ENCODE results near the gene DUSP7.
A peak's percentile ranks its signal among the peaks of the same experiment; 100 is the strongest.

Gene DUSP7, protein sequence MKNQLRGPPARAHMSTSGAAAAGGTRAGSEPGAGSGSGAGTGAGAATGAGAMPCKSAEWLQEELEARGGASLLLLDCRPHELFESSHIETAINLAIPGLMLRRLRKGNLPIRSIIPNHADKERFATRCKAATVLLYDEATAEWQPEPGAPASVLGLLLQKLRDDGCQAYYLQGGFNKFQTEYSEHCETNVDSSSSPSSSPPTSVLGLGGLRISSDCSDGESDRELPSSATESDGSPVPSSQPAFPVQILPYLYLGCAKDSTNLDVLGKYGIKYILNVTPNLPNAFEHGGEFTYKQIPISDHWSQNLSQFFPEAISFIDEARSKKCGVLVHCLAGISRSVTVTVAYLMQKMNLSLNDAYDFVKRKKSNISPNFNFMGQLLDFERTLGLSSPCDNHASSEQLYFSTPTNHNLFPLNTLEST

GRCh38 chr3:52056521-52056967 is at the start of gene DUSP7:
Gene DUSP7, minus strand, starts transcription at chr3:52056571. Its CDS starts 205 bp downstream, at chr3:52056366.
- DNase-seq: peak; percentile 59

DNA sequence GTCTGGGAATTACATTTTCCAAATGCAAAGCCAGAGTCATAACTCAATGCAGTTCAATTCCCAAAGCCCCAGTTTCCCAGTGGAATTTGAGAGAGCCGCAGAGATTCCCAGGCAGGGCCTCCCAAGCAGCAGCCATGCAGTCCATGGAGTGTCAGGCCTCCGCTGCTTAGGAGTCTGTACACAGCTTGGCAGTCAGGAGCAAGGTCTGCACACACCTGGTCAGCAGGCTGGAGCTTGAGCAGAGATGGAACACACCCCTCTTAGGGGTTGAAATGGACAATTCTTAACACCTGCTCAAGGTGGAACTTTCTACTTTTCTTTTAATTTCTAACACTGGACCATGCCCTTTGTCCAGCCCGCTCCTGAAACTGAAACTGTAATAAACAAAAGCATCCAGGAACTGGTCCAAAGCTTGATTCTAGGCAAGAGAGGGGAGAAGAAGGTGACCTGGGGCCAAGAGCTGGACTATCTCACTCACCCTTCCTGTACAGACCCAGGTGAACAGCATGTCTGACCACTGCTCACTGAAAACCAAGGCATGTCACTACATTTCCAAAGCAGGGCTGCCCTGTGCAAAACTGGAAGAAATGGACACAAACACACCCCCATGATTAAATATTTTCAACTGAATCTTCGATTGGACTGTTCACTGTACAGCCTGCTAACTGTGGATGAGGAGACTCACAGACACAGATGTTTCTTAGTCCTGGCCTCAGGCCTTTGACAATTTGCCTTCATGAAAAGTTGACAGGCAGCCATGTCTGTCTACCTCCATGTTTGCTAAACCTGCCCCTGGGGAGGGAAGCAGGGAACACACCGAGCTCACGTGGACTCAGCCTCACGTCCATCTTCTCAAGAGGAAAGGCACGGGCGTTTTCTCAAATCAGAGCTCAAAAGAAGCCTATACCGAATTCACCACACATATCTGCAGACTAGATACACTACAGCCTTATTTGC is 48.6 kb upstream of the DUSP7 start:
- DNase-seq: no peak

DNA sequence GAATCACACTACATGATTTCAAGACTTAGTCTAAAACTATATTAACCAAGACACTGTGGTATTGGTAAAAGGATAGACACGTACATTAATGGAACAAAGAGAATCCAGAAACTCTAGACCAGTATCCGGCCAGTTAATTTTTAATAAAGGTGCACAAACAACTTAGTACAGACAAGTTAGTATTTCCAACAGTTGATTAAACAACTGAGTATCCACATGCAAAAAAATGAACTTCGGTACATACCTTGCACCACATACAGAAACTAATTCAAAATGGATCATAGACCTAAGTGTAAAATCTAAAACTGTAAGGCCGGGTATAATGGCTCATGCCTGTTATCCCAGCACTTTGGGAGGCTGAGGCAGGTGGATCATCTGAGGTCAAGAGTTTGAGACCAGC is 46.6 kb upstream of the DUSP7 start:
- no peak for DNase-seq

GRCh38 chr3:52099001-52099401 is 42.6 kb upstream of the DUSP7 start:
- peak; percentile 63 for DNase-seq

- no peak for DNase-seq
Measured at GRCh38 chr3:52097851-52098507, 41.6 kb upstream of the DUSP7 start.

GRCh38 chr3:52095990-52096775 is 39.8 kb upstream of the DUSP7 start:
- peak; percentile 22 for DNase-seq

DNA sequence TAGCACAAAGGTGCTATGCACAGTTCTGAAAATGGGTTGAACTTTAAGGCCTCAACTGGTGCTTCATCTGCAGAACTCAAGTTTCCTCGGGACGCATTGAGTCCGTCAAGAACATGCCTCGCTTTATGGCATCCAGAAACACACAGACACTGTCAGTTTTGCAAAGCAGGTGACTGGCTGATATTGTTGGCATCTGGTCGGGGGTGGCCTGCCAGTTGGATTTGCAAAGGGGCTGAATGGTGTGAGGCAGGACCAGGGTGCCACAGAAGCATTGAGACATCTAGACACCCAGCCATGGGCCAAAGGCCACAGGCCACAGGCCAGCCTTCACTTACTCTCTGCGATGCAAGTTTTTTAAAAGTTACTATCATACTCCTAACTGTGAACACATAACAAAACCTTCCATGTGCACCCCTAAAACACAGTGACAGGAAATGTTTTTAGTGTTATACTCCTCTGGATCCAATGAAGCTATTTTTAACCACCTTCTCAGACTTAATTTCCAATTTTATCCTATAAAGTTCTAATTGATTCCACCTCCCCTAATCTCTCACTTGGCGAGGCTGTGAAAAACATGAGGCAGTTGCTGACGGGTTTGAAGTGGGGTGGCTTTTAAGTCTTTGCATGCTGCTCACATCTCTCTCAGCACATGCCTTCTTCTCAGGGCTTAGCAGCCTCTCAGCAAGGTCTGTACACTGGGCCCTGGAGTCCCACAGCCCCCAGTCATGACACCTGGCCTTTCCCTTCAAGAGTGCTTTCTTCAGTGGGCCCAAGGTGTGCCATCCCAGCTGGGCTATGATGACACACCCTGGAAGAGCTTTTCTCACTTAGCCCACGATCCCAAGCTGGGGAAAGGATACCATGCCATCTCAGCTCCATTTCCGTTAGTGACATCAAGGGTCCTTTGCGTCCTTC is 38.5 kb upstream of the DUSP7 start:
- DNase-seq: no peak

DNA sequence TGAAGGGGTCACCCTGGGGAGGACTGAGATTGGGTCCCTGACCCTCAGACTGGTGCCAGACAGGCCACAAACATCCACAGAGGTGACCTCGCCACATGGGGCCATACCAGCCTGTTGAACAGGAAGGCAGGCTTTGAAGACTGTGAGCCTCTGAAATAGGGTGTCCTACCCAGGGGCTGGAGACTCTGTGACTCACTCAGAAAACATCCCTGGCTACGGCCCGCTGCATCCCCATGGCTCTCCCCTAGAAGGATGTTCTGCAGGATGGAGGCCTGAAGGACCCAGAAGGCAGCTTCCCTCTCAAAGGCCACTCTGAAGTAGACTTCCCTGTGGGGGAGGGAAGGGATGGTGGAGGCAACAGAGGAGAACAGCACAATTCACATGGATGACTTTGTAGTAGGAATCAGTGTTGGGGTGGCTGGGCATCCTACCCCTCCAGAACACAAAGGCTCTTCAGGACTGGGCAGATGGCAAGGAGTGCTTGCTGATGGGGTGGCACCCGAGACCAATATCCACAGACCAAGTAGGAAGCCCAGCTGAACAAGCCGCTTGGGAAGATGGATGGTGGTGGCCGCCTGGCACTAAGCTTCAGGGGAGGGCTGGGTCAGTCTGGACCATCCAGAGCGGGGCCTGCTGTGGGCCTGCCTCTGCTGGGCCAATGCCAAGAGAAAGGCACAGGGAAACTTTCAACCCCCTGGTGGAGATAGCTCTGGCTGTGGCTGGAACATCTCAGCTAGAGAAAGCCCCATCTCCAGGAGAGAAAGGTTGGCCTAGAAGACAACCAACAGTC is 37.6 kb upstream of the DUSP7 start:
- peak; percentile 66 for DNase-seq

DNA sequence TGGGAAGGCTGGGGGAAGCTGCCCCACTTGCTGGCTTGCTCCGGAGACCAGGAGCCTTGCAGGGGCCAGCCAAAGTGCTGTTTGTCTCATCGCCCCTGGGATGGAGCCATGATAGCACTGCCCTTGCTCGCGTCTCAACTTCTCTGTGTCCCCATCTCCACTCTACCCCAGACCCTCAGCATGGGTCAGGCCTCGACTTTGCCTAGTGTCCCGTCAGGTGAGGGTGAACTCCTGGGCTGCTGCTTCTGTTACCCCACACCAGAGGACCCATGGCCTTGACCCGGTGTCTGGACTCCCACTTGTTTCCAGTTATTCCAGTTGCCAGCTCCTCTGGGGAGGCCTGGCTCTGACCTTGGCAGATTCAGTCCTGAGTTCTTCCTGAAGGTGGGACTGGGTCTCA is 36.5 kb upstream of the DUSP7 start:
- DNase-seq: no peak

- DNase-seq: no peak
Measured at GRCh38 chr3:52092271-52092660, 35.9 kb upstream of the DUSP7 start.

DNA sequence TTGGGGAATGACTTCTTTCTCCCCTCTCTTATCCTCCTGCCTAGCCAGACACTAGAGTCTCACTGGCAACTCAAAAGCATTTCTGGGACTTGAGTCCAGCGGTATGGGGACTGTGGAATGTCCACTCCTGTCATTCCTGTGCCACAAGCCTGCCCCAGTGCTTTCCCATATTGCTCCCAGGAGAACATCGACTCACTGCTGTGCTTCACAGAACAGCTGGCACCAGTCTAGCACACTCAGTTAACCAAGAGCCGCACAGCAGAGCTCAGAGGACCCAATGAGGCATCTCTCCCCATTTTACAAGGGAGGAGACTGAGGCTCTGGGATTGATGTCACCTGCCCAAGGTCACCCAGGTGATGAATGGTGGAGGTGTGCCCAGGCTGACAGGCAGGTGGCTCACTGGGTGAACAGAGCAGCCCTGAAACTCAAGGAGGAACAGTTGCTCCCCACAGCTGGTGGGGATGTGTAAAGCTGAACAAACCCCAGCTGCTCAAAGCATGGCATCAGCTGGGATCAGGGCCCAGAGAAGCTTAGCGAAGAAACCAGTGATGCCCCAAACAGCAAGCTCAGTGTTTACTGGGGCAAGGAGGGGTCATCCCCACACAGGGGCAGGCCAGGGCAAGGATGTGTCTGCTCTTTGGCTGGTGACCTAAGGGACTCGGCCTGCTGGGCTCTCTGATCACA is 35.4 kb upstream of the DUSP7 start:
- DNase-seq: no peak

GRCh38 chr3:52090933-52091468 is 34.6 kb upstream of the DUSP7 start:
- no peak for DNase-seq

GRCh38 chr3:52090131-52090932 is 34.0 kb upstream of the DUSP7 start:
- no peak for DNase-seq

DNA sequence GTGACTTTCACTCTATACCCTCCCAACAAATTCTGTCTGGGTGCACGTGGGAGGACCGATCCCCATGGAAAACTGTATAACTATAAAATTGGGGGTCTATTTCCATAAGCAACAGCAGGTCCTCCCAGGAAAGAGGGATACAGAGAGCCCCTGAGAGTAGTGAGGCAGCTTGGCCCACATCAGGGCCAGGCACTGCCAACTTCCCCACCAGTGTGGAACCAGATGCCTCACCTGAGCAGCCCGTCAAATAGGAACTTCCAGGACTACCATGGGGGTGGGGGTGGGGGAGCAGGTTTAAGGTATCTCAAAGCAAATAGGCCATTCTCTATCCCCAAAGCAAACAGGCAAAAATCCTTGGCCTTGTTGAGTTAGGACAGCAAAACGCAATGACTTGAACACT is 33.3 kb upstream of the DUSP7 start:
- no peak for DNase-seq

DNA sequence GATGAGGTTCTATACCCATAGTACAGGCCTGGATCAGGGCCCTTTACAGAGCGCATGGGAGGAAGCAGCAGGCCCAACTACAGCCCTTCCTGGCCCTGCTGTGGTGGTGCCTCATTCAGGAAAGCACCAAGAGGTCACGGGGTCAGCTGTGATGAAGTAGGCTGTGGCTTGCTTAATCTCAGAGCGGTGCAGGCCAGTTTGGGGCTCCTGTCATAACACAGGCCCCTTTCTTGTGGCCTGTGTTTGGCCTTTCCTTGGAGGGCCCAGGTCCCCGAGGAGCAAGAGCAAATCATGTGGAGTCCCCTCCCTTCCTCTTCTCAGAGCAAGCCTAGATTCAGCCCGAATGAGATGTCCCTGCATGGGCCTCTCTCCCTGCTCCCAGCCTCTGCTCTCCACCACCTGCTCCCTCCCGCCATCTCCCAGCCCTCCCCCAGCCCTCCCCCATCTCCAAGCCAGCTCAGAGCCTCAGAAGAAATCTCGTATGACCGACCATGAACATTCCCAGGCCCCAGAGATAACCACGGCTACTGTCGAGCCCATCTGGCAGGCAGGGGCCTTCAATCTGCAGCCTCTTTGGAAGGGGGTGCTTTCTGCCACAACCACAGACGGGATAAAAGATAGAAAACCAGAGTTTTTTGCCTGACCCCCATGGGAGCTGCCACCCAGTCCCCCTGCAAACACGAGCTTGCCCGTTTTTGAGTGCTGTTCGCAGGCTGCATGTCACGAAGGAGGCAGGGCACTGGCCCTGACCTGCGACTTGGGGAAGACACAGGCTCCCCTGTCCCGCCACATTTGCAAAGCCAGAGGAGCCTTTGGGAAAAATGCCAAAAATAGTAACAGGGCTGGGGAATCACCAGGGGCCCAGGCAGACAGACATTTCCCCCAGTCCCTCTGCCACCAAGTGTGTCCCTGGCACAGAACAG is 32.3 kb upstream of the DUSP7 start:
- DNase-seq: peak; percentile 19

DNA sequence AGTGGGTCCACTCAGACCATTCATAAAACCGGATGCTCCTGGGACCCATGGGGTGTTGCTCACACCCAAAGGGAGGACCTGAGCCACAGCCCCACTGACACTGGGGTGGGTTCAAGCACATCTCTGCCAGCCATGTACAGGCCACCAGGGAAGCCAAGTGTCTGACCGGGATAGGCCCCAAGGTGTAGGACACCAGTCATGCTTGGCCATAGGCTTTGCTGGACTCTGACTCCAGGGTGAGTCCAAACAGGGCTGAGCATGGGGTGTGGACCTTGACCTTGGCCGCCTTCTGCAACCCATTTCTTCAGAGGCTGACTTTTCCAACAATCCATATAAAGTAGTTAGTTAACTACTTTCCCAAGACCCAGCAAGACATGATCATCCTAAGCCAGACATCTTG is 31.4 kb upstream of the DUSP7 start:
- no peak for DNase-seq

DNA sequence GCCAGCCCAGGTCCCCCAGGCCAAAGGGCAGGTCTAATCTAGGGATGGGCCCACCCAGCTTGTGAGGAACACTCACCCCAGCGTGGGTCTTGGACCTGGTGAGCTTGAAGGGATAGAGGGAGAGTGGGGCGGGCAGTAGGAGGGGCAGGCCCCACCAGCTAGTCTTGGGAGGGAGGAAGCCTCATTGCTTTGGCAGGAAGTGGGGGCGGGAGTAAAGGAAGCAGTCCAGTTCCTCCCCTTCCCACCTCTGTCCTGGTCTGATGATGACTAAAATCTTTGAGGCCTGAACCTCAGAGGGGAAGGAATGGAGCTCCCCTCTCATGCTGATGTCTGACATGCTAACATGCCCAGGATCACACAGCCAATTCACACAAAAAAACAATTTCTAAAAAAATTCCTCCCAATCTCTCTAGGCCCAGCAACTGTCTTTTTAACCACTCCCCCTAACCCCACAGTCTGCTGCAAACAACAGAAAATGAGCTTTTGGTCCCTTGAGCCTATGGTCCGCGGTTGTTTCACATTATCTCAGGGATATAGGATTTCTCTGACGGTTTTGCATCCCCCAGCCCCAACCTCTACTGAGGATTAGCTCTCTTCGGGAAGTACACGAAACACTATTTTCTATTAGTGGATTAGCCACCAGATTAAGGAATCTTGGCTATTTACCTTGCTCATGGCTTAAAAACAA is 30.7 kb upstream of the DUSP7 start:
- DNase-seq: peak; percentile 49

All from NCI-H226 (cell line).